Memory B cell (primary cell): ENCODE measurements around the gene VKORC1.

Experiments
- ATAC-seq: fragments of 150-1000 bp; cut with Tn5 transposase; 2 replicates; pipeline ENCODE4 v1.10.0; 2021; ENCODE audit warnings: low read depth, mild to moderate bottlenecking, moderate library complexity
- DNase-seq, 2 donors: peaks; one replicate each; pipeline ENCODE4 v3.0.0; 2022; ENCODE audit warnings: low spot score in 2 of 2
- H3K27ac Mint-ChIP-seq: one replicate; pipeline ENCODE4 v1.8.0; 2022; ENCODE audit warnings: mild to moderate bottlenecking, moderate library complexity, mixed read lengths
- H3K27me3 Mint-ChIP-seq: one replicate; pipeline ENCODE4 v1.8.0; 2022; ENCODE audit warnings: mixed read lengths
- H3K36me3 Mint-ChIP-seq: one replicate; pipeline ENCODE4 v1.8.0; 2022; ENCODE audit warnings: mild to moderate bottlenecking, mixed read lengths
- H3K4me1 Mint-ChIP-seq: one replicate; pipeline ENCODE4 v1.8.0; 2022; ENCODE audit warnings: mixed read lengths
- H3K4me3 Mint-ChIP-seq: one replicate; pipeline ENCODE4 v1.8.0; 2022; ENCODE audit warnings: mild to moderate bottlenecking, moderate library complexity, mixed read lengths
- H3K9me3 Mint-ChIP-seq: one replicate; pipeline ENCODE4 v1.8.0; 2022; ENCODE audit warnings: mixed read lengths

Gene VKORC1

DNA sequence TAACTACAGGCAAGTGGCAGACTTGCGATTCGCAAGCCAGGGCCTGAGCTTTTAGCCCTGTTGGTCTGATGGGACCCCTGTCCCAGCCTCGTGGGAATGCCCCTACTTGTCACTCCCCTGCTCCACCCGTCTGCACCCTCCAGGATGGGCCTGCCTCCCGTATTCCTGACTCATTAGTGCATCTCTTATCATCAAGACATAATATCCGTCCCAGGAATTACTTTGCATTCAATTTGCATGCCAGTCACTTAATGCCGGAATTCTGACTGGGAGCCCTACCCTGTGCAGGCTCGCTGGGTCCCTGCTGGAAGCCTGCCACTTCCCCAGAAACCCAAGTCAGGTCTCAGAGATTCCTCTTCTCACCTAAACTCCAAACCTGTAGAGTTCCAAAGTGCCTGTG, 9.2 kb downstream of the VKORC1 start:
- ATAC-seq (no peak), DNase-seq (no peak)
- peaks cover 9% of the 10 kb centered on the region for H3K4me1 Mint-ChIP-seq
- H3K27me3 Mint-ChIP-seq: no peaks in the 10 kb centered on the region
- H3K9me3 Mint-ChIP-seq: no peaks in the 10 kb centered on the region
- H3K4me3 Mint-ChIP-seq: no peak overlapping the region
- no peak overlapping the region for H3K27ac Mint-ChIP-seq
- peaks cover 7% of the 10 kb centered on the region for H3K36me3 Mint-ChIP-seq

- Mint-ChIP-seq H3K4me3 (no peak overlapping the region), H3K27me3 (no peaks in the 10 kb centered on the region), H3K9me3 (no peaks in the 10 kb centered on the region), H3K27ac (no peak overlapping the region), H3K36me3 (peaks cover 8% of the 10 kb centered on the region), H3K4me1 (peaks cover 11% of the 10 kb centered on the region)
- no peak for ATAC-seq
- no peak for DNase-seq
Observed at GRCh38 chr16:31084584-31085302, 9.9 kb downstream of the VKORC1 start.

DNA sequence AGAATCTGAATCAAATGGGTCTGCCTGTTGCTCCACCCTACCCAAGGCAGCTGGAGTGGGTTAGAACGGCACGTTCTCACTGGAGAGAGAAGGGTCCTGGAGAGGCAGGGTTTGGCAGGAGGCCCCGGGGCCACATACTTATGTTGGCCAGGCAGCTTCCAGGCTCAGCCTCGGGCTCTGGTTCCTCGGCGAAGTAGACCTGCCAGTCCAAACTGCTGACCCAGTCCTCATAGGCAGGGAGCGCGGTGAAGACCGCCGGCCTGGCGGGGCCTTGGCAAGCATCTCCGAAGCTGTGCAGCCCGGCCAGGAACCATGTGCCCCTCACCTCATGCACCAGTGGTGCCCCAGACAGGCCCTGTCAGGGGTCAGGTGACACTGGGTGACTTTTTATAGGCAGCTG, 10.6 kb downstream of the VKORC1 start:
- Mint-ChIP-seq H3K27ac (no peak overlapping the region), H3K4me1 (peaks cover 14% of the 10 kb centered on the region)
- no peak for ATAC-seq

DNA sequence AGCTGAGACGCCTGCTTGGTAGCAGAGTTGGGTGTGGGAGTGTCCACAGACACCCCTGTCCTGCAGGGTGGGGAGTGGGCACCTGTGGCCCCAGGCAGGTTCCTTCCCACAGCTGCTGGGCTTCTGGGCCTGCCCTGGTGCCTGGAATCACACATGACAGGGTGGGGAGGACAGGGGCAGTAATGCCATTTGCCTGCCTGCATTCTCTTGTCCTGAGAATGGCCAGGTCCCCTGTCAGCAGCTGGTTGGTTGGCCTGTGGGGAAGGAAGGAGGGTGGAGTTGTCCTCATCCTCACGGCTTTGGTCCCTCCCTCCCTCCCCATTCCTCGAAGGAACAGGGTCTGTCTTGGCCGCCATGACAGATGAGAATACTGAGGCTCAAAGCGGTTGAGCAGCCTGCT, 11.0 kb downstream of the VKORC1 start:
- H3K4me1 Mint-ChIP-seq: peaks cover 14% of the 10 kb centered on the region
- H3K36me3 Mint-ChIP-seq: peaks cover 13% of the 10 kb centered on the region
- H3K4me3 Mint-ChIP-seq: no peak overlapping the region
- no peaks in the 10 kb centered on the region for H3K27me3 Mint-ChIP-seq
- no peaks in the 10 kb centered on the region for H3K9me3 Mint-ChIP-seq
- ATAC-seq (no peak), DNase-seq (no peak)
- H3K27ac Mint-ChIP-seq: no peak overlapping the region

More for the DNA sequence above, 10.6 kb downstream of the VKORC1 start:
- H3K9me3 Mint-ChIP-seq: no peaks in the 10 kb centered on the region
- peaks cover 9% of the 10 kb centered on the region for H3K36me3 Mint-ChIP-seq
- no peak overlapping the region for H3K4me3 Mint-ChIP-seq
- DNase-seq: no peak
- H3K27me3 Mint-ChIP-seq: no peaks in the 10 kb centered on the region

GRCh38 chr16:31083081-31083480, 11.5 kb downstream of the VKORC1 start:
- peaks cover 16% of the 10 kb centered on the region for H3K36me3 Mint-ChIP-seq
- no peaks in the 10 kb centered on the region for H3K27me3 Mint-ChIP-seq
- ATAC-seq: no peak
- no peak overlapping the region for H3K4me3 Mint-ChIP-seq
- DNase-seq: no peak
- H3K9me3 Mint-ChIP-seq: no peaks in the 10 kb centered on the region
- peaks cover 14% of the 10 kb centered on the region for H3K4me1 Mint-ChIP-seq
- H3K27ac Mint-ChIP-seq: no peak overlapping the region

DNA sequence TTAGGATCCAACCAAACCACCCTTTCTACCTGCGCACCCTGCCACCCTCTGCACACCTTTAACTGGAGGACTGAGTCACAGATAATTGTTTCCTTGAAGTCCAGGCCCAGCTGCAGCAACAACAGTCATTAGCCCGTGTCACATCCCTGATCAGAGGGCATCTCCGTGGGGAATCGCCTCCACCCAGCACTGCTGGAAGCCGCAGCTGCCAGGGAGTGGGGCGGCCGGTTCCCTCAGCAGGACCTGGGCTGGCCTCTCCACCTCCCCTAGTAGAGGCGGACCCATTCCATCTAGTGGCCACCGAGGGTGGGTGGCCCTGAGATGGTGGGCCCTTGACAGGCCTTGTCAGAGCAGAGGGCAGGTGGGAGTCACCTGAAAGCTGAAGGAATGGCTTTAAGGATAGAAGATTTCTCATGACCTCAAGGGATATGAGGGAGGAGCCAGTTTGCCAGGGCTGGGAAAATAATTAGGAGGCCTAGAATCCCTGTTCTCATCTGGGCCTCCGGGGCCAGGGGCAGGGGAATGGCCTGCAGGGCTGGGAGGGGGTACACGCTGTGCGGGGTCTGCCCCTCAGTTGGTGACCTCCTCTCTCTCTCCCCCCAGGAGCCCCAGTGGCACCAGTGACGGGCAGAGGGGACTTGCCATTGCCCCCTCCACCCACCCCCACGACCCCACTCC, 12.1 kb downstream of the VKORC1 start:
- H3K4me1 Mint-ChIP-seq: peaks cover 14% of the 10 kb centered on the region
- no peak for ATAC-seq
- peaks cover 21% of the 10 kb centered on the region for H3K36me3 Mint-ChIP-seq
- no peak overlapping the region for H3K4me3 Mint-ChIP-seq
- H3K27ac Mint-ChIP-seq: peak overlapping the region; percentile 77
- H3K9me3 Mint-ChIP-seq: no peaks in the 10 kb centered on the region
- no peak for DNase-seq
- no peaks in the 10 kb centered on the region for H3K27me3 Mint-ChIP-seq

DNA sequence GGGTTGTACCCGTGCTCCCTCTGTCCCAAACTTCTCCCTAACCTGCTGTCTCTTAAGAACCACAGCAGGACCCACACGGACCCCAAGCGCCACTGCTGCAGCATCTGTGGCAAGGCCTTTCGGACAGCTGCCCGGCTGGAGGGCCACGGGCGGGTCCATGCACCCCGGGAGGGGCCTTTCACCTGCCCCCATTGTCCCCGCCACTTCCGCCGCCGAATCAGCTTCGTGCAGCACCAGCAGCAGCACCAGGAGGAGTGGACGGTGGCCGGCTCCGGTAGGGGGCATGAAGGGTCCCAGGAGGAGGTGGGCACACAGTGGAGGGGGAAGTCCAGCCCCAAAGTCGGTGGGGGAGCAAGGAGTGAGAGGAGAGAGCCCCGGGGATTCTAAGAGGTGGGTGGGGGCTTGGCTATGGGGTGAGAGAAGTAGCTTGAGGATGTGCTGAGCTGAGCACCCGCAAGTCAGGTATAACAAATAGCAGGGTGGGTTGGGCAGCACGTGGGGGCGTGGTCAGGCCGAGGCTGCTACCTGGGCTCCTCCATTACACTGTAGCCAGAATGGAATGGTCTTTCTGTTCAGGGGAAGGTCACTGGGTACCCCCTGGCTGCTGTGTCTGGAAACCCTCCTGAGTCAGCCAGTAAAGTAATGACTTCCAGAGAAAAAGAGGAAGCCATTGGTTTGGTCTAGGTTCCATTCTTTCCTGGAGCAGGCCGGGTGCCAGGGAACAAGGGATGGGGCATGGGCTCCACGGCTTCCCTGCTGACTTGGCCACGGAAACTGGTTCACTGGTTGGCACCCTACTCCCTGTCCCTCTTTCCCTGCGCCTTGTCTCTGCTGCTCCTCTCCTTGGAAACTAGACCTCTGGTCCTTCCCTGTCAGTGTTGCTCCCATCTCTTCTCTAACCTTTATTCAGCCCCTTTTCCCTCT, 12.9 kb downstream of the VKORC1 start:
- Mint-ChIP-seq H3K27me3 (no peaks in the 10 kb centered on the region), H3K27ac (peak overlapping the region; percentile 77), H3K36me3 (peaks cover 21% of the 10 kb centered on the region), H3K4me1 (peaks cover 14% of the 10 kb centered on the region), H3K4me3 (no peak overlapping the region), H3K9me3 (no peaks in the 10 kb centered on the region)
- ATAC-seq (no peak), DNase-seq (no peak)

DNA sequence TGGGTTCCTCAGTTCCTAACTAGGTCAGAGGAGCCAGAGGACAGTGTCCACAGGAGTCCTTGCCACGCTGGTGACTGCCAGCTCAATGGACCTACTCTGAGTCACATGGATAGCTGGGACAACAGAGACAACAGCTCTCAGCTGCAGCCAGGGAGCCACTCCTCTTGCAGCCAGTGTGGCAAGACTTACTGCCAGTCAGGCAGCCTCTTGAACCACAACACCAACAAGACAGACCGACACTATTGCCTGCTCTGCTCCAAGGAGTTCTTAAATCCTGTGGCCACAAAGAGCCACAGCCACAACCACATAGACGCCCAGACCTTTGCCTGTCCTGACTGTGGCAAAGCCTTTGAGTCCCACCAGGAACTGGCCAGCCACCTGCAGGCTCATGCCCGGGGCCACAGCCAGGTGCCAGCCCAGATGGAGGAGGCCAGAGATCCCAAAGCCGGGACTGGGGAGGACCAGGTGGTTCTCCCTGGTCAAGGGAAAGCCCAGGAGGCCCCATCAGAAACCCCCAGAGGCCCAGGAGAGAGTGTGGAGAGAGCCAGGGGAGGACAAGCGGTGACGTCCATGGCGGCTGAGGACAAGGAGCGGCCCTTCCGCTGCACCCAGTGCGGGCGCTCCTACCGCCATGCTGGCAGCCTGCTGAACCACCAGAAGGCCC, 13.7 kb downstream of the VKORC1 start:
- Mint-ChIP-seq H3K9me3 (no peaks in the 10 kb centered on the region), H3K27ac (no peak overlapping the region), H3K27me3 (no peaks in the 10 kb centered on the region), H3K4me3 (no peak overlapping the region), H3K4me1 (peaks cover 18% of the 10 kb centered on the region), H3K36me3 (peaks cover 18% of the 10 kb centered on the region)
- DNase-seq (no peak), ATAC-seq (no peak)

- Mint-ChIP-seq H3K27ac (peak overlapping the region; percentile 47), H3K4me1 (peaks cover 18% of the 10 kb centered on the region), H3K27me3 (no peaks in the 10 kb centered on the region)
Observed at GRCh38 chr16:31080035-31080629, 14.5 kb downstream of the VKORC1 start.

DNA sequence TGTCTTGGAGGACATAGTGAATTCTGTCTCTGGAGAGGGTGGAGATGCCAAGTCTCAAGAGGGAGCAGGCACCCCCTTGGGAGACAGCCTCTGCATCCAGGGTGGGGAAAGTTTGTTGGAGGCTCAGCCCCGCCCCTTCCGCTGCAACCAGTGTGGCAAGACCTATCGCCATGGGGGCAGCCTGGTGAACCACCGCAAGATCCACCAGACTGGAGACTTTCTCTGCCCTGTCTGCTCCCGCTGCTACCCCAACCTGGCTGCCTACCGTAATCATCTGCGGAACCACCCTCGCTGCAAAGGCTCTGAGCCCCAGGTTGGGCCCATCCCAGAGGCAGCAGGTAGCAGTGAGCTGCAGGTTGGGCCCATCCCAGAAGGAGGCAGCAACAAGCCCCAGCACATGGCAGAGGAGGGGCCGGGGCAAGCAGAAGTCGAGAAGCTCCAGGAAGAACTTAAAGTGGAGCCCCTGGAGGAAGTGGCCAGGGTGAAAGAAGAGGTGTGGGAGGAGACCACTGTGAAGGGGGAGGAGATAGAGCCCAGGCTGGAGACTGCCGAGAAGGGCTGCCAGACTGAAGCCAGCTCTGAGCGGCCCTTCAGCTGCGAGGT, 15.2 kb downstream of the VKORC1 start:
- Mint-ChIP-seq H3K27me3 (no peaks in the 10 kb centered on the region), H3K36me3 (peaks cover 18% of the 10 kb centered on the region), H3K27ac (no peak overlapping the region), H3K9me3 (no peaks in the 10 kb centered on the region), H3K4me1 (peaks cover 24% of the 10 kb centered on the region), H3K4me3 (no peak overlapping the region)
- ATAC-seq (no peak), DNase-seq (no peak)

More at GRCh38 chr16:31080035-31080629, 14.5 kb downstream of the VKORC1 start:
- Mint-ChIP-seq H3K36me3 (peaks cover 18% of the 10 kb centered on the region), H3K4me3 (no peak overlapping the region), H3K9me3 (no peaks in the 10 kb centered on the region)
- ATAC-seq (no peak), DNase-seq (no peak)

- DNase-seq: no peak
- H3K4me3 Mint-ChIP-seq: no peak overlapping the region
- no peak overlapping the region for H3K27ac Mint-ChIP-seq
- no peaks in the 10 kb centered on the region for H3K9me3 Mint-ChIP-seq
- no peaks in the 10 kb centered on the region for H3K27me3 Mint-ChIP-seq
- peaks cover 18% of the 10 kb centered on the region for H3K36me3 Mint-ChIP-seq
- ATAC-seq: no peak
- H3K4me1 Mint-ChIP-seq: peaks cover 25% of the 10 kb centered on the region
Observed at GRCh38 chr16:31078597-31079341, 15.8 kb downstream of the VKORC1 start.

- Mint-ChIP-seq H3K27ac (no peak overlapping the region), H3K27me3 (no peaks in the 10 kb centered on the region), H3K36me3 (peaks cover 18% of the 10 kb centered on the region), H3K4me1 (peaks cover 27% of the 10 kb centered on the region), H3K9me3 (no peaks in the 10 kb centered on the region), H3K4me3 (no peak overlapping the region)
- ATAC-seq: no peak
- no peak for DNase-seq
Observed at GRCh38 chr16:31077592-31078396, 16.8 kb downstream of the VKORC1 start.
